GM18907 (cell line): Measurements from ENCODE around the gene NME2.
"Not testable (repeated sequence)": the region's sequence is repeated elsewhere in the genome, so short reads cannot be mapped to it uniquely, and the experiment has no call there.

ENCODE experiments used
- ATAC-seq: cut with Tn5 transposase; IDR thresholded peaks from one replicate; pipeline ENCODE4 v1.9.1; 2021; ENCODE audit warnings: mild to moderate bottlenecking, moderate library complexity; ENCODE audit not compliant: unreplicated experiment

NME2 gene

DNA sequence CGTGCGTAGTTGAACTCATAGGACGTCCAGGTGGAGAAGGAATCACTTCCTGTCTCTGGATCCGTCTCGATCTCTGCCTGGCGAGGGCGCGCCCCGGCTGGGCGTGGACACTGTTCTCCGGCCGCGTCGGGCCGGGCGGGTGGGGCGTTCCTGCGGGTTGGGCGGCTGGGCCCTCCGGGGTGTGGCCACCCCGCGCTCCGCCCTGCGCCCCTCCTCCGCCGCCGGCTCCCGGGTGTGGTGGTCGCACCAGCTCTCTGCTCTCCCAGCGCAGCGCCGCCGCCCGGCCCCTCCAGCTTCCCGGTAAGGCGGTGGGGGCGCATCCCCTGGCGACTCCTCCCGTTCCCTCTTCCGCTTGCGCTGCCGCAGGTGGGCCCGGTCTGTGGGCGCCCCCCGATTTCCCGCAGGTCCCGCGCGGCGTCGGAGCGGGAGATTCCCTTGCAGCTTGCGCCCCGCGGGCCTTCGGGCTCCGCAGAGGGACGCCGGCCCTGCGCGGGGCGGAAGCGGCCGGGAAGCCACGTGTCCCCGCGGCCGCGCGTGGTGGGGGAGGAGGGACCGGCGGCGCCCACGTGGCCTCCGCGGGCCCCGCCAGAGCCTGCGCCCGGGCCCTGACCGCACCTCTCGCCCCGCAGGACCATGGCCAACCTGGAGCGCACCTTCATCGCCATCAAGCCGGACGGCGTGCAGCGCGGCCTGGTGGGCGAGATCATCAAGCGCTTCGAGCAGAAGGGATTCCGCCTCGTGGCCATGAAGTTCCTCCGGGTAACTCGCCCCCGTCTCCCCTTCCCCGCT, at the start of gene NME2:
Gene NME2, plus strand, starts transcription at position 214 of the 789 bp plus-strand sequence. Its CDS starts 420 bp downstream, at position 634.
- ATAC-seq, result peak; percentile 88

DNA sequence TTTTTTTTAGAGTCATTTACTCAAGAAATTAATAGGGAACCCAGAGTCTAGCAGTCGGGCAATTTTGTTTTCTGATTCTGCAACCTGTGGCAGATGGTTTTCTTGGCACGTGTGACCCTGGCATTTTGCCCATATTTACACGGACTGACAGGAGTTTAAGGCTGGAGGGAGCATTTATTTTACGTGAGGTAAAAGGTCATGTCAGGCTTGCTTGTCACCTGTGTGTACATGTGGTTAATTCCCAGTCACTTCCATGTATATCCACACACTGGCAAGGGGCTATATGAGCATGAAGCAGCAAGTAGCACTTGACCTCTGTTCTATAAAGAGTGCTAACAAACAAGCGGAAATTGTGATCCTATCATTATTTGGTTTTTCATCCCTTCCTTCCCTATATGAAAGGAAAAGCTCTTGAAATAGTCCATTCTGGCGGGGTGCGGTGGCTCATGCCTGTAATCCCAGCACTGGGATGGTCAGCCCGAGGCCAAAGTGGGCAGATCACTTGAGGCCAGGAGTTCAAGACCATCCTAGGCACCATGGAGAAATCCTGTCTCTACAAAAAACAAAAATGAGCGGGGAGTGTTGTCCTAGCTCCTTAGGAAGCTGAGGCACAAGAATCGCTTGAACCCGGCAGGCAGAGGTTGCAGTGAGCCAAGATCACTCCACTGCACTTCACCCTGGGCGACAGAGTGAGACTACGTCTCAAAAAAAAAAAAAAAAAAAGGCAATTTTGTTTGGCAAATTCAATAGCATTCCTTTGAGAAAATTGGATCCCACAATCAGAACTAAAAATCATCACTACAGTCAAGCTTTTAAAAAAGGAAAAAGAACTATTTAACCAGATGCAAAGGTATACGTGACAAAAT, 47.6 kb upstream of the NME2 start:
- ATAC-seq, result no peak

DNA sequence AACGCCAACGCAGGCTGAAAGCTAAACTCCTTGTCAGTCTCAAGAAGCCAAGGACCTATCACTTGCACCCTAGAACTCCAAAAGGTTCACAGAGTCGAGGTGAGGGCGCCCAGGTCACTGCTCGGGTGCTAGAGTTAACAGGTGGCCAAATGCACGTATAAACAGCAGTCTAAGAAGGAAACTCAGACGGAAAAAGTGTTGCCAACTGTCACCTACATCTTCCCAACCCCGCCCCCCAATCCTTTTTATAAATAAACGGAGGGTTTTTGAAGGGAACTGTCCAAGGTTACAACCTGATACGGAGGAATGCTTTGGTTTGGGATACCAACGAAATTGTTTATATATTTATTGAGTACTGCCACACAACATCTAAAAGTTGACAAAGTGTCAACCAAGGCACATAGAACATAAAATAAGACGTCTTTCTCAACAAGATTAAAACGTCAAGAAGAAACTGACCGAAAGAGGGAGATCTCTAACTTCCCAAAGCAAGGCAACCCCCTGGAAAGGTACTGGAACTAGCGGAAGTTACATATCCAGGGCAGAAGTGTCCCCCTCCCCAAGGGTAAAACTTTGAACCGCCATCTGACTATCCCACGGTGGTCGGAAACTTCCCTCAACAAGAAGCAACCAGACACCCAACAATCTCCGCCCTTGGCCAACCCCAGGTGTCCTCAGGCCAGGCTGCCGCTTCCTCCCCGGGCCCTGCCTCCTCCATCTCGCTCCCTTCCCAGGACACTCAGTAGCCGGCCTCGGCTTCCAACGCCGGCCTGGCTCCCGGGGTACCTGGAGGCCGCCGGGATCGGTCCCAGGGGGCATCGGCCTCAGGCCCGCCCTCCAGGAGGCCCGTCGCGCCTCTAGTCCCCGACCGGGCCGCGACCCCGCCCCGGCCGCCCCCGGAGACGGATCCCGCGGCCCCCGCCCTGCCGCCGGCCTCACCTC, 46.5 kb upstream of the NME2 start:
- ATAC-seq, result peak; percentile 22

DNA sequence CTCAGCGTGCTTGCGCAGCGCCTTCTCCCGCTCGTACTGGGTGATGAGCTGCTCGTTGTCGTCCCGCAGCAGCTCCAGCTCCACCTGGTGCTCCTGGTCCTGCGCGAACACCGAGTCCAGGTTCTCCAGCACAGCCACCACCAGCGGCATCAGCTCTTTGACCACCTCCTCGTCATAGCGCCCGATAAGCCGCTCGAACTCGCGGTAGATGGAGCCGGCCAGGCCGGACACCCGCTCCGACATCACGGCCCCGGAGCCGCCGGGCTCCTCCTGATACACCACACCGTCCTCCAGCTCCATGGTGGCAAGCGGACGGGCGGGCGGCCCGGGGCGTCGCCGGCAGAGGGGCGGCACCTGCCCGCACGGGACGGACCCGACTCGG, 45.9 kb upstream of the NME2 start:
- ATAC-seq, result peak; percentile 33

DNA sequence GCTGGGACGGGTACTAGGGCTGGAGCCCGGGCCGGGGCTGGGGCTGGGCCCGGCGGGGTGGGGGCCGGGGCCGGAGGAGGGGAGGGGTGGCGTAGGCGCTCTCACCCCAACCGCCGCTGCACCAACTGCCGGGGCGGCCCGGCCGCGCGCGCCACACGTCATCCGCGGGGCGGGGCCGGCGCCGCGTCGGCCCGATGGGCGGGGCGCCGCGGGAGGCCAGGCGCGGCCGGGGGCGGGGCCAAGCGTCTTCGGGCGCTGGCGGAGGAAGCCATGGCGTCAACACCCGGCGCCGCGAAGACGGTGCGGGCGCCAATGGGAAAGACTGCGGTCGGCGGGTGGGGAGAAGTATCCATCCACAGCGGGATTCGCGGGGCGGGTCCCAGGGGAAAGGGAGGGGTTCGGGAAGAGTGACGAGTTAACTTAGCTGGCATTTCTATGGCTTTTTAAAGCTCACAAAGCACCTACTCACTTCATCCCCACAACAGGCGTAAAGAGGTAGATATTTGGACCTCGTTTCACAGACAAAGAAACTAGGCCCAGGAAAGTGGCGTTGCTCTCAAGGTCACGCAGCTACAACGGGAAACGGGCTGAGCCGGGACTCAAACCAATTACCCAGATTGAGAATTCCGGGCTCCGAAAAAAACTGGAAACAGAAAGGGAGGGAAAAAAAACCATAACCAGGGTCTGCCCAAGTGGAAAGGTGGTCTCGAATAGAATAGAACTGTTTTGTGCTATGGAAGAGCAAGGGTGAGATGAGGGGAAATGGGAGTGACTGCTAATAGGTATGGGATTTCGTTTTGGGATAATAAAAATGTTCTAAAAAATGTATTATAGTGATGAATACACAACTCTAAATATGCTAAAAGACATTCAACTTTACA, 45.2 kb upstream of the NME2 start, which contains the start of gene SPAG9:
Gene SPAG9, minus strand, starts transcription at position 130 of the 881 bp plus-strand sequence. CDS start 212 bp downstream, outside the sequence.
- ATAC-seq, result peak; percentile 74

DNA sequence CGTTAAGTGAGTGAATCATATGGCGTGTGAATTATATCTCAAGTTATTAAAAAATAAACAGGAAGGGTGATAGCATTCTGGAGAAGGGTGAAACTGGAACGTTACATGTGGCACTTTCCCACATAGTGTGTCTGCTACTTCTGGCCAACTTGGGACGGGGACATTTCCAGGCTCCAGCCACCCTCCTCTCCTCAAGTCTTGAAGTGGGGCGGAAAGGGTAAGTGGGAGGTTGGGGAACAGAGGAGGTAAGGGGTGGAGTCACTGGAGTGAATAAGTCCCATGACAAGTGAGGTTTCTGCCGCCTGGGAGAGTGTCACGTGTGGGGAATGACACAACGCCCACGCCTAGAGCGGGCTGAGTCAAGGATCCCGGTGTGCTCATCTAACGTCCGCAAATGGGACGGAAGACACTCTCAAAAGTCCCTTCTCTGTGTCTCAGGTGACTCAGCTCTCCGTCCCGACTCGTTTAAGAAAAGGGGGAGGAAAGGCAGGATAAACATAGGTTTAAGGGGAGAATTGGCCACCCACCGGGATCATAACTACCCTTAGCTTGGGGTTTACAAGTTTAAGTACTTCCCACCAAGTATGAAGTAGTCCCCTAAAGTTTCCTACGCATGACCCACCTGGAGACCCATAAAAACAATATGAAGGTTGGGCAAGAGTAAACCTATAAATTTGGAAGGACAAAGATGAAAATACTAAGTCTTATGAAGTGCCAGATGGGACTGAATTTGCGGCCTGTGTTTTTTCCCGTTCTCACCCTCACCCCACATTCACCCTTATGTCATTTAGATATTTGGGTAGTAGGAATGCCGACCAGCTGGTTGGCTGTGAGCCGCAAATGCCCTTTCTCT, 44.4 kb upstream of the NME2 start:
- ATAC-seq, result peak; percentile 35

DNA sequence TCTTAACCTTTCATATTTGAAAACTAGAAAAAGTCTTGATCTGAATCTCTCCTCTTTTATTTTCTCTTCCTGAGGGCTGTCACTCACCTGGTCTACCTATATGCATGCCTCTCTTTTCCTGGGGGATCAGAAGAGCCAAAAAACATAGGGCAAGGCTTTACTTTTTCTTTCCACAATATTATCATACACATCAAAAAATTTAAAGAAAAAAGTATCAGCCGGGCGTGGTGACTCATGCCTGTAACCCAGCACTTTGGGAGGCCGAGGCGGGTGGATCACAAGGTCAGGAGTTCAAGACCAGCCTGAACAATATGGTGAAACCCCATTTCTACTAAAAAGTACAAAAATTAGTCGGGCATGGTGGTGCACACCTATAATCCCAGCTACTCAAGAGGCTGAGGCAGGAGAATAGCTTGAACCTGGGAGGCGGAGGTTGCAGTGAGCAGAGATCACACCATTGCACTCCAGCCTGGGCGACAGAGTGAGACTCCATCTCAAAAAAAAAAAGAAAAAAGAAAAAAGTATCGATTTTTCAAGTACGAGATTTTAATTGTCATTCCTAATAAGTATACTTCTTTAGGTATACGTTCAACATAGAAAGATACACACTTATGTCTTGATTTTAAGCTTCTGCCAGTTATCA, 43.6 kb upstream of the NME2 start:
- ATAC-seq, result not testable (repeated sequence)

DNA sequence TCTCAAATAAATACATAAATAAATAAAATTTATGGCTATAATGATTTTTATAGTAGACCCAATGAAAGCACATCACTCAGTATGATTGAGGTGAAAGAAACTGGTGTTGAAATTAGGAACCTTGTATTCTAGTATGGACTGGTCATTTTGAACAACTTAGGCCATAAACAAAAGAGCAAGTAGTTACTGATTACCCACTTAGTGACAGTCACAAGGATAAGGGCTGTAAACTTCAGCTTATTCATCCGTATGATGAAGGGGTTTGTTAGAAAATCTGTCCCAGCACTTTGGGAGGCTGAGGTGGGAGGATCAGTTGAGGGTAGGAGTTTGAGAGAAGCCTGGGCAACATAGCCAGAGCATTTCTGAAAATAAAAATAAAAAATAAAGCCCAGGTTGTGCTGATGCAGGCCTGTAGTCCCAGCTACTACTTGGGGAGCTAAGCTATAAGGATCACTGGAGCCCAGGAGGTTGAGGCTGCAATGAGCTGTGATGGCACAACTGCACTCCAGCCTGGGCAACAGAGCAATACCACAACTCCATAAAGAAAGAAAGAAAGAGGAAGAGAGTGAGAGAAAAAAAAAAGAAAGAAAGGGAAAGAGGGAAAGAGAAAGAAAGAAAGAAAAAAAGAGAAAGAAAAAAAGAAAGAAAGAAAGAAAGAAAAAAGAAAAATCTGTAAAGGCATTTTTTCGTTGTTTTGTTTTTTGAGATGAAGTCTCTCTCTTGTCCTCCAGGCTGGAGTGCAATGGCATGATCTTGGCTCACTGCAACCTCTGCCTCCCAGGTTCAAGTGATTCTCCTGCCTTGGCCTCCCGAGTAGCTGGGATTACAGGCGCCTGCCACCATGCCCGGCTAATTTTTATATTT, 41.3 kb upstream of the NME2 start:
- no peak for ATAC-seq

DNA sequence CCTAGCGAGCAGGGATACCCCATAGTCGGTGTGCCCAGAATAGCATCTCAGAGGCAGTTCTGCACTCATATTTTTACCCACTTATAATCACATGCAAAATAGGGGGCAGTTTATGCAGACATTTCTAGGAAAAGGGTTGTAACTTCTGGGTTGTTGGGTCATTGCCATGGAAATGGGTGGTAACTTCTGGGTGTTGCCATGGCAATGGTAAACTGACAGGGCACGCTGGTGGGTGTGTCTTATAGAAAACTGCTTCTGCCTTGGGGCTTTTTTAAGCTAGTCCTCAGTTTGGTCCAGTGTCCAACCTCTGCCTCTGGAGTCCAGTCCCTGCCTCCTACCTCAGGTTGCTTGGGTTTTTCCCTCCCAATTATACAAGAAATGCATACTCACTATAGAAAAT, 38.1 kb upstream of the NME2 start:
- ATAC-seq, result no peak

DNA sequence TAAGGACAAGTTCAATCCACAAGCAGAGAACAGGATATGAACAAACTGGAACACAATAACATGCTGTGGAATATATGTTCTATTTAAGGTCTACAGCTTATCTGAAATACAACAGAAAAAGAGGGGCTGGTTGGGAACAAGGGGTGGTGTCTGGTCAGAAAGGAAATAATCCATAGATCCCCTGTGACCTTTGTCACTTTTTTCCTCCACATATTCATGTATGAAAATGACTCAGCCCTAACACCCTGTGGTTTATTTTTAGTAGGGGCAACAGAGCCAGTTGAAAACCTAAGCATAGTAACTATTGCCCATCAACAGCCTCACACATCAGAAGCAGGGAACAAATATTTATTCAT, 33.3 kb upstream of the NME2 start:
- peak; percentile 73 for ATAC-seq

DNA sequence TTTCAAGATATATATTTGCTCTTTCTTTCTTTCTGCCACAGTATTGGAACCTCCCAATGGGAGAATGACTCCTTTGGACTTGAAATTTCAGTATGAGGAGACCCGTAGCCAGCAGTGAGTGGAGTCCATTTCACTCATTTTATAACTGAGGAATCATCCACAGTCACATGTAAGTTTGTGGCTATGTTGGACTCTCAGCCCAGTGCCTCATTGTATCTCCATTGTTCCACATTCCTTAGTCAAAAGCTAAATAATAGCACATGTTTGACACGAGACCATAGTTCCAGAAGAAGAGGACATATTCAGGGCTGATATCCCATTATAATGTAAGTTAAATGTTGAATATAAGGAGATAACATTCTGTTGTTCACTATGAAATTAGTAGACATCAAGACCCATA, 32.8 kb upstream of the NME2 start:
- ATAC-seq, result no peak

DNA sequence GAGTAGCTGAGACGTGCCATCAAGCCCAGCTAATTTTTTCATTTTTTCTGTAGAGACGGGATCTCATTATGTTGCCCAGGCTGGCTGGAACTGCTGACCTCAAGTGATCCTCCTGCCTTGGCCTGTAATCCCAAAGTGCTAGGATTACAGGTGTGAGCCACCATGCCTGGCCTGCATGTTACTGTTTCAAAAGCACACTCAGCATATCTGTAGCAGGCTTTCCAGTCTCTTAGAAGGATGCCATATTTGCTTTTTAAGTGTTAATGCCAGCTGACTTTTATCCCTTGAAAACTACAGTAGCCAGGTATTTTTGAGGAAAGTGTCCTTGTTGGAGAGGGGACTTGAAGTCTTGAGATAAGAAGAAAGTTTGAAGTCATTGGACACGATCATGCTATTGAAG, 30.3 kb upstream of the NME2 start:
- no peak for ATAC-seq

DNA sequence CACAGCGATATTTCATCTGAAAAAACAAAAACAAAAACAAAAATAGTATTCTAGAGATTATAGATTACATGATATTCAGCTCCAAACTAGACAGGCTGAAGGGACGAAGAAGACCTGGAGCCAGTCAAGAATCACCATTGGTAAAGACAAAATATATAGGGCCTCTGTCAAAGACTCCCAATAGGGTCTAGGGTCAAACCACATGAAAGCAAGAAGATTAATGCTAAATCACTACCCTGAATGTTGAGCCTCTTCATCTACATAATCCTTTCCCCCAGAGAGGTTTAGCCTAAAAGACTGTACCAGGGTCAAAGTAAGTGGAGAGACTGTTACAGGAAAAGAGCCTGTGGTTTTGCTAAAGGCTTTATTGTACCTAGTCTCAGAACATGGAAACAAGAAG, 23.6 kb upstream of the NME2 start:
- ATAC-seq, result no peak

DNA sequence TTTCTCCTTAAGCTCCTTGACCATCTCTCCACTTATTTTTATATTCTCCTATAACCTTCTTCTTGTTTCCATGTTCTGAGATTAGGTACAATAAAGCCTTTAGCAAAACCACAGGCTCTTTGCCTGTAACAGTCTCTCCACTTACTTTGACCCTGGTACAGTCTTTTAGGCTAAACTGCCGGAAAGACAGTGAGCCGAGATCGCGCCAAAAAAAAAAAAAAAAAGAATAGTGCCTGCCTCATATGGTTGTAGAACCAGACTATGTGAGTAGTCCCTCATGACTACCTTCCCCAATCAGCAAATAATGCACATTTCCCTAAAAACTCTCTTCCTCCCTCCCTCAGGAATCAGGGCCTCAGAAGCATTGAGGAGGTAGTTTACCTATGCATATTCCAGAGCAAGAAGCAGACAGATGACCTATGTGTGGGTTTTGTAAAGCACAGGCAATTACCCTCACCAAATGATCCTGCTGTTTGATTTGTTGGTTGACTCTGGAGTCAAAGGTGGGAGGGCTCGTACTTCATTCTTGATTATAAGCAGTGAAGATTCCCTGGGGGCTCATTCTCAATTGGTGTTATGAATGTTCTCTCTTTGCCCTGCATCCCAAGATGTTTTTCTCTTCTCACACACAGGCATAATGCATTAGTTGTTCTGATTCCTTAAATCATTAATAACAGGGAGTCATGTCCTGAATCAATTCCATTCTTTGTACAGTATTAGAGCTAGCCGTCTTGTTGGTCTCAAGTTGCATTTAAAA, 21.8 kb upstream of the NME2 start:
- no peak for ATAC-seq

DNA sequence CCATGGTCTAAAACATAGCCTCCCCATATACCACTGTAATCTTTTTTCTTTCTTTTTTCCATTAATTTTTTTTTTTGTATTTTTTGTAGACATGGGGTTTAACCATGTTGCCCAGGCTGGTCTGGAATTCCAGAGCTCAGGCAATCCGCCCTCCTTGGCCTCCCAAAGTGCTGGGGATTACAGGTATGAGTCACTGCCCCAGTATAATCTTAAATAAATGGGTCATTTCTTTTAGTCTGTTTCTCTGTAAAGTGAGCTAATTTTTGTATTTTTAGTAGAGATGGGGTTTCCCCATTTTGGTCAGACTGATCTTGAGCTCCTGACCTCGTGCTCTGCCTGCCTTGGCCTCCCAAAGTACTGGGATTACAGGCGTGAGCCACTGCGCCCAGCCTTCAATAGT, 18.6 kb upstream of the NME2 start:
- no peak for ATAC-seq

DNA sequence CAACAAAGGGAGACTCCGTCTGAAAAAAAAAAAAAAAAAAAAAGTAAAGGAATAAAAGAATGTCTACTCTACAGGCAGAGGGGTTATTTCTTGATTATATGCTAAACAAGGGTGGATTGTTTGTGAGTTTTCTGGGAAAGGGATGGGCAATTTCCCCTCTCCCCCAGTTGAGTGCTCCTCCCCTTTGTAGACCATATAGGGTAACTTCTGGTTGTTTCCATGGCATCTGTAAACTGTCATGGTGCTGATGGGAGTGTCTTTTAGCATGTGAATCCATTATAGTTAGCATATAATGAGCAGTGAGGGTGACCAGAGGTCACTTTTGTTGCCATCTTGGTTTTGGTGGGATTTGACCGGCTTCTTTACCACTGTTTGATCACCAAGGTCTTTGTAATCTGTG, 17.0 kb upstream of the NME2 start:
- no peak for ATAC-seq

DNA sequence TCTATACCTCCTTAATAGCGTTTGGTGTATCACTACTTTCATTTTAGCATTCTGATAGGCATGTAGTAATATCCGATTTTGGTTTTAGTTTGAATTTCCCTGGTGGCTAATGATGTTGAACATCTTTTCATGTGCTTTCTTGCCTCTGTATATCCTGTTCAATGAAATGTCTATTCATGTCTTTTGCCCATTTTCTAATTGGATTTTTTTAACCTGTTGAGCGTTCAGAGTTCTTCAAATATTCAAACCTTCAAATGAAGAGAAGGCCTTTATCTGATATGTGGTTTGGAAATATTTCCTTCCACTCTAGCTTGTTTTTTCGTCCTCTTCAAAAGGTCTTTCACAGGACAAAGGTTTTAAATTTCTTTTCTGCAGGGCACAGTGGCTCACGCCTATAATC, 15.3 kb upstream of the NME2 start:
- no peak for ATAC-seq
